ENCODE results near the gene SH3RF3.
"Not testable (repeated sequence)": the region's sequence is repeated elsewhere in the genome, so short reads cannot be mapped to it uniquely, and the experiment has no call there.

SH3RF3 gene

GRCh38 chr2:109205447-109205846, 76.4 kb downstream of the SH3RF3 start:
- DNase-seq, result no peak

- no peak for DNase-seq
Measured at GRCh38 chr2:109206569-109207146, 77.7 kb downstream of the SH3RF3 start.

DNA sequence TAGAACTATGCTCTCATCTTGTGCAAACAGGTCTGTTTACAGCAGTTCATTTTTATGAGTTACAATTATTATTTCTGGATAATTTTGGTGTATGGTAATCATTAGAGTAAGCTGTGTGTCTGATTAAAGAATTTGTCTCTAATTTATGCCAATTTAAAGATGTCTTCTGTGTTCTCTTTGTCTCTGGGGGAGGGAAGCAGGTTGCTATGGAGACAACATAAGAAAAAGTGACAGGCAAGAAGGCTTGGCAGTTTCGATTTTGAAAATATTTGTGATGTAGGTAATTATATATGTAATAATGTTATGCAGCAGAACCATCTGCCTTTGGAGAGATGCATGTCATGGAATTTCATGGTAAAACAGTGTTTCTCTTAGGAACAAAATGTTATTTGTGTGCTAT, 78.2 kb downstream of the SH3RF3 start:
- DNase-seq, result no peak

DNA sequence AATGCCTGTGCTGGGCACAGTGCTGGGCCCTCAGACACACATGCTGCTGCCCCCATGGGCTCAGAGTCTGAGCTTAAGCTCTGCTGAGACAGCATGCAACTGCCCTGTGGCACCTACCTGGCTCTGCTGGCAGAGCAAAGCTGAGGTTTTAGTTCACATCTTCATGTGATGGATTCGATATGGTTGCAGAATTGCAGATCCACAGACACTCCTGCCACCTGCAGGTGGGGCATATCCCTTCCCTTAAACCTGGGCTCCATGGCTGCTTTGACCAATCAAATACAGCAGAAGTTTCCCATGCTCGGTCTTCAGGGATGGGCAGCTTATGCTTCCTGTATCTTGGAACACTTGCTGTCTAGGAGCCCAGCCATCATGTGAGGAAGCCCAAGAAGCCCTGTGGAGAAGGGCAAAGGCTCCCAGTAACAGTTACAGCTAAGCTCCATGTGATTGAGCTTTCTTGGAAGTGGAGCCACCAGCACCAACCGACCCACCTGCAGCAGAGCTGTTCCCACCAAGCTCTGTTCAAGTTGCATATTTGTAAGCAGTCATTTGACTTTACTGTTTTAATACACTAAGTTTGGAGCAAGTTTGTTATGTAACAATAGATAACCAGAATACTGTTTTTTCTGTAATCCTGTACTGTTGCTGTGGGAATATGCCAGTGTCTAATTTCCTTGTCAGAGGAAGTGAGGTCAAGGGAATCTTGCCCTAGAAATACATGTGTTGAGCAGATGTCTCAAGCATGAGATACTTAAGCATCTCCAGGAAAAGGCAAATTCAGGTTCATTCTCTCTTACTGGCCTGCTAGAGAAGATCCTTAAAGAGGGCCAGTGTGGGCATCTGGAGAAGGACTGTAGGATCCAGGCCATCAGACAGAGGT, 79.3 kb downstream of the SH3RF3 start:
- no peak for DNase-seq

GRCh38 chr2:109208951-109209335, 79.9 kb downstream of the SH3RF3 start:
- no peak for DNase-seq

GRCh38 chr2:109209412-109209811, 80.4 kb downstream of the SH3RF3 start:
- peak; percentile 19 for DNase-seq

GRCh38 chr2:109209941-109210340, 80.9 kb downstream of the SH3RF3 start:
- no peak for DNase-seq

DNA sequence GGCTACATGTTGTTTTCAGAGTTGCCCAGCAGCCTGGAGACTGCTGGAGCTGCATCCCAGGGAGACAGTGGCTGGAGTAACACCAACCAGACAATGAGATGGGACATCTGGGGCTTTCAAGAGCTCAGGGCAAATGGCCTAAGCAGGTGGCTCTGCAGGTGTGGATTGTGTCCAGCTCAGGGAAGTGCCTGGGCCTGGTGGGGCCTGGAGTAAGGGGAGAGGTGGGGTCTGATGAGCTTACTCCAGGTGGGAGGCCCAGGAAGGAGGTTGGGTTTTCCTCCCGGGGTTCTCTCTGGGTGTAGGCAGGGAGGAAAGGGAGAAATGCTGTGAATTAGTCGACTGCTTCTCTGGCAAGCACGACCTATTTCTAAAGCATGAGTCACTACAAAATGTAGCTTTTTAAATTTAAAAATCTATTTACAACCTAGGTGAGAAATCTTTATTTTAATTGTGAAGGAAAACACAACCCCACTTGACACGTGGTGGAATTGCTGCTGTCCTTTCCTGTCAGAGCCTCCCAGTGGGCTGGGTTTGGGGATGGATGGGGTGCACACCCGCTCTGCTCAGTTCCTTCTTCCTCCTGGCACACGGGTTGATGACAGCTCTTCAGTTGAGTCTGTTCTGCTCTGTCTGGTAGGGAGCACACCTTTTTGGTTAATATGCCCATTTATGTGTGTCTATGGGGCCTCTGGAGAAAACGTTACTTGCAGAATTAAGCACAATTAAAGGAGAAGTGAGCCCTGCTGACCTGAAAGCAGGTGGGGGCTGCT, 81.6 kb downstream of the SH3RF3 start:
- DNase-seq, result no peak

DNA sequence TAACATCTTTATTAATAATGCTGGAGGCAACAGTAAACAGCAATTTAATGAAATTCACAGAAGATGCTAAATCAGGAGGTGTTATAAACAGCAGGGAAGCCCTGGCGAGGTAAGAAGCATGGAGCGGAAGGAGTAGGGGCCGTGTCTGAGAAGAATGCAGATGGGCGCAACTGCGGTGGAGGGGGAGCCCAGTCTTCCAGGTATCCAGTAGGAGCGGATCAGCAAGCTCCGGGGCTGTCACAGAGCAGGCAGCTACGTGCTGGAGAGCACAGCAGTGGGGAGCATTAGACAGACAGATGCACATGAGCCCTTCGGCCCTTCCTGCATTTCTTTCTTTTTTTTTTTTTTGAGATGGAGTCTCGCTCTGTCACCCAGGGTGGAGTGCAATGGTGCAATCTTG, 82.3 kb downstream of the SH3RF3 start:
- no peak for DNase-seq

DNA sequence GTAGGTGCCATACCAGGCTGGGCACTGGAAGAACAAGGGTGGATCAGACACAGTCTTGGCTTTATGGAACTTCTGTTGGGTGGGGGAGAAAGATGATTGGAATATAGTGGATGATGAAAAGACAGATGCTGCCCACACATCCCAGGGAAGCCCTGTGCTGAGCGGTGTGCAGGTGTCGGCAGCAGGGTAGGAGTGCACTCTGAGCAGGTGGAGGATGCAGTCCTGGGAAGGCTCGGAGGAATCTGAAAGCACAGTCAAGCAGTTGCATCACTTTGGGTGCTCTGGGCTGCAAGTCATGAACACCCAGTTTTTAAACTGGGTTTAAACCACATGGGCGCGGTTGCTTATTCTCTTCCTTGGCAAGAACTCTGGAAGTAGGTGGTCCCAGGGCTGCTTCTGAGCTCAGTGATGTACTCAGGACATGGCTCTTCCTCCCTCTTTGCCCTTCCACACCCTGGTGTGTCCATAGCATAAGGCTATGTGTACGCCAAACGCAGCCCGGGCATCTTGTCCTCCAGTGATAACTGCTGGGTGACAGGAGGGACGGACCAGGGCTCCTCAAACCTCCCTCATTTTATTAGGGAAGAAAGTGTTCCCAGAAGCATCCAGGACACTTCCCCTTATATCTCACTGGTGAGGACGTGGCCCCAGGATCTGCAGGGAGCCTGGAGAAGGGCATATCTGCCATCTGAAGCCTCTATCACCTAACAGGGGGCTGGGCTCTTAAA, 84.0 kb downstream of the SH3RF3 start:
- DNase-seq, result no peak

GRCh38 chr2:109213646-109214433, 84.8 kb downstream of the SH3RF3 start:
- peak; percentile 86 for DNase-seq

GRCh38 chr2:109214651-109215371, 85.8 kb downstream of the SH3RF3 start:
- no peak for DNase-seq

GRCh38 chr2:109215866-109216265, 86.9 kb downstream of the SH3RF3 start:
- DNase-seq, result no peak

- no peak for DNase-seq
Measured at GRCh38 chr2:109216332-109216731, 87.3 kb downstream of the SH3RF3 start.

DNA sequence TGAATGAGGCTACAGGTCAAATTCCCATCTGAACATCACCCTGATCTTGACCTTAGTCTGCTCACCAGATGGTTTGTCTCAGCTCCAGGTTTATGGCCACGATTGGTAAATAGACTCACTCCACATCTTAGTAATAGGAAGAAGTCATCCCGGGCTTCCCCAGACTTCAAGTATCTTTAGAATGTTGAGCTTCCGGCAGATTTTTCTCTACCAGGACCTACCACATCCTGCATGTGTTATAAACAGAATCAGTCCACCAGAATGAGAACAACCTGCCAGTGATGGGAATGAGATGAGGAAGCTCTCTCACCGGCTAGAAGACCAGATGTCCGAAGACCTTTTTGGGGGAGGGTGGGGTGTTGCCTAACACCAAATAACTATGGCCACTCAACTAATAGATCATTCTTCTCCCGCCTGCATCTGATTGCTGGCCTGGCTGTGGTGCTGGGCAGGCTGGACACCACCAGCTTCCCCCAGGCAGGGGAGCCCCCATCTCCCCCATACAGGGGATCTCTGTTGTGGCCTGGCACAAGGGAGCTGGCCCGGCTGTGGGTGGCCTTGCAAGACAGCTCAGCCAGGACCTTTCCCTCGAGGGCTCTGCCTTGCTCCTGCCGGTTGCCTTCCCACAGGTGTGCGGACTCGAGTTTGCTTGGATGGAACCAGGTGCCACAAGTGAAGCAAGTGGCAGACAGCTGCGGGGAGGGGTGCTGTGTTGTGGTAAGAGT, 88.5 kb downstream of the SH3RF3 start:
- DNase-seq, result no peak

DNA sequence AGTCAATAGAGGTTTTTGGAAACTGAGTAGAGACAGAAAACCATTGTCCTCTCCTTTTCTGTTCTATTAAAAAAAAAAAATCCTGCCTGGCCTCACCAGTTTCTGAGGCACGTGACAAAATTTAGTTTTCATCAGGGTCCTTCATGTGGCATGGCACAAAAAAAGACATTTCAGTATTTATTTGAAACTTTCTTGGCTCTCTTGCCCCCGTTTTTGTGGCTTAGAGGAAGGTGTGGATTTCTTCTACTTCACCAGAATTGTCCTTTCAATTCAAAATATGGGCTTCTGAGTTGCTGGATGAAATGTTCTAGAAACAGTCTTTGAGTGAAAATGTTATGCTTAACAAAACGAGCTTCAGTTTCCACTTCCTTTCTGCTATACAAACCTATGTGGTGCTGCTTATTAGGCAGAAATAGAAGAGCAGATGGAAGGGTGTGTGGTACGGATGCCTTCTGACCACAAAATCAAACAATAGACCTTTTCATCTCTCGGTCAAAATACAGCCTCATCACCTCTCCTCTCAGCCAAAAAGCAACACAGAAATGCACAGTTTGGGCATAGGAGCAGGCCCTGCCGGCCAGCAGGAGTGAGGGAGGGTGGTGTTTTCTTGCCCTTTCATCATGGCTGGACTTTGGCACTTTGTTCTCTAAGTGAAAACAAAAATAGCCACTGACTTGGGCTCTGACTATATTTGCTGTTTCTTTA, 89.2 kb downstream of the SH3RF3 start:
- DNase-seq, result no peak

- DNase-seq, result no peak
Measured at GRCh38 chr2:109218792-109219126, 89.8 kb downstream of the SH3RF3 start.

GRCh38 chr2:109220860-109221259, 91.9 kb downstream of the SH3RF3 start:
- DNase-seq, result no peak

- not testable (repeated sequence) for DNase-seq
Measured at GRCh38 chr2:109221316-109221715, 92.3 kb downstream of the SH3RF3 start.

DNA sequence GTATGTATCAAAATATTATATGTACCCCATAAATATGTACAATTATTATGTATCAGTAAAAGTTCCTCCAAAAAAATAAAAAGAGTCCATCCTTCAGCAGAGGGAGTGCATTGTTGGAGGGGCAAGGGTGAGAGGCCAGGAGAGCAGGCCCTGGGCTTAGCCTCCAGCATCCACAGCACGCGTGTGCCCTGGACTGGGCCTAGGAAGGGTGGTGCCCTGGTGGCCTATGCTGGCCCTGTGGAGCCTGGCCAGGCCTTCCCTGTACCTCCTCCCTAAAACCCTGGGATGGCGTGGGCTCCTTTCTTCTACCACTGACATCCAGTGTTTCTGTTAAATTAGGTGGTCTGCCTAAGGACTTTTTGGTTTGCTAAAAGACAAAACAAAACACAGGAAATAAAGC, 93.4 kb downstream of the SH3RF3 start:
- DNase-seq, result no peak

All from T1000 (cell line).